Breast epithelium (tissue), 4 donors: ENCODE data around the gene OXLD1. TPM values are rescaled to one million over a fixed set of nuclear protein-coding genes. Genes with fewer than 3 reads are reported as not detected.

Source experiments
- DNase-seq, 2 donors: peaks; one replicate each; pipeline ENCODE4 v3.0.0-alpha.2; 2019; ENCODE audit warnings: low spot score in 2 of 2
- H3K27ac ChIP-seq, 2 donors: fragments of 200-600 bp; sonication (generic) in 1 of 2; one replicate each; pipeline ENCODE4 v1.5.1; 2016 to 2019; ENCODE audit warnings: mild to moderate bottlenecking in 1 of 2
- H3K27me3 ChIP-seq, 2 donors: fragments of 200-600 bp; sonication (generic) in 1 of 2; one replicate each; pipeline versions ENCODE4 v1.5.1 to v1.6.0; 2017 to 2019; ENCODE audit warnings: control low read depth in 1 of 2, mild to moderate bottlenecking in 1 of 2
- H3K36me3 ChIP-seq: fragments of 200-600 bp; one replicate; pipeline ENCODE4 v1.5.1; 2019
- H3K4me1 ChIP-seq, 2 donors: fragments of 200-600 bp; sonication (generic); one replicate each; pipeline ENCODE4 v1.5.1; 2016 to 2019; ENCODE audit warnings: control low read depth in 1 of 2
- H3K4me3 ChIP-seq, 3 donors: fragments of 200-600 bp; sonication (generic); 1 replicate in 2 of 3; 2 replicates in 1 of 3; pipeline ENCODE4 v1.5.1; 2016 to 2019; ENCODE audit warnings: mild to moderate bottlenecking in 3 of 3, moderate library complexity in 2 of 3
- H3K9me3 ChIP-seq, 2 donors: fragments of 200-600 bp; sonication (generic) in 1 of 2; one replicate each; pipeline ENCODE4 v1.5.1; 2016 to 2019; ENCODE audit warnings: control low read depth in 1 of 2
- CTCF ChIP-seq, 3 donors: fragments of 450-650 bp; IDR thresholded peaks; one replicate each; pipeline ENCODE4 v1.5.1; 2016 to 2017; ENCODE audit warnings: antibody characterized with exemption in 3 of 3, mild to moderate bottlenecking in 3 of 3, moderate library complexity in 3 of 3
- POLR2A ChIP-seq: fragments of 450-650 bp; IDR thresholded peaks from one replicate; pipeline ENCODE4 v1.6.1; 2016; ENCODE audit warnings: antibody characterized with exemption, mild to moderate bottlenecking, moderate library complexity
- POLR2AphosphoS5 ChIP-seq, 3 donors: sonication (generic); formaldehyde crosslinking; IDR thresholded peaks; one replicate each; pipeline ENCODE4 v1.6.1; 2017; ENCODE audit warnings: antibody characterized with exemption in 3 of 3
- intact Hi-C: fragments of 100-400 bp; cut with DNase I; formaldehyde crosslinking; loops from one replicate; pipeline ENCODE4 v1.15.1; 2023; ENCODE audit warnings: low total_unique reads
- total RNA-seq, 3 donors: library from RNA; depleted of rRNA; stranded (reverse); fragments of >200 nt; gene quantifications; one replicate each; pipeline ENCODE4 v1.1.0, GENCODE V29; 2016

The OXLD1 gene
- total RNA-seq, 3 donors from 2014 or later, result 34.4 to 43.6 (median 42.6) TPM

- intact Hi-C loops, result no loop called here
- Histone ChIP-seq H3K27me3 (no peaks in the 10 kb centered on the region), H3K4me3 (no peak overlapping the region), H3K9me3 (no peaks in the 10 kb centered on the region), H3K4me1 (peaks cover 18 to 28% of the 10 kb centered on the region in 2 donors), H3K27ac (no peak overlapping the region), H3K36me3 (no peaks in the 10 kb centered on the region)
- TF ChIP-seq POLR2AphosphoS5 (IDR thresholded peaks at IDR 0.05) (no peak), CTCF (IDR thresholded peaks at IDR 0.05) (no peak), POLR2A (no peak)
- no peak for DNase-seq
Observed at GRCh38 chr17:81708739-81709185, 42.4 kb upstream of the OXLD1 start.

GRCh38 chr17:81707725-81708646 is 41.6 kb upstream of the OXLD1 start:
- no peaks in the 10 kb centered on the region for H3K36me3 ChIP-seq
- TF ChIP-seq POLR2AphosphoS5 (IDR thresholded peaks at IDR 0.05), result no peak
- no peak for TF ChIP-seq CTCF (IDR thresholded peaks at IDR 0.05)
- TF ChIP-seq POLR2A, result no peak
- H3K27ac ChIP-seq, result no peak overlapping the region
- peaks cover 20 to 22% of the 10 kb centered on the region in 2 donors for H3K4me1 ChIP-seq
- H3K4me3 ChIP-seq, result no peak overlapping the region
- intact Hi-C loops, result no loop called here
- no peak for DNase-seq
- no peaks in the 10 kb centered on the region for H3K9me3 ChIP-seq
- H3K27me3 ChIP-seq, result no peaks in the 10 kb centered on the region

GRCh38 chr17:81706757-81707624 is 40.6 kb upstream of the OXLD1 start:
- TF ChIP-seq CTCF (IDR thresholded peaks at IDR 0.05) (no peak), POLR2A (no peak), POLR2AphosphoS5 (IDR thresholded peaks at IDR 0.05) (no peak)
- Histone ChIP-seq H3K27ac (no peak overlapping the region), H3K4me3 (no peak overlapping the region), H3K9me3 (no peaks in the 10 kb centered on the region), H3K36me3 (no peaks in the 10 kb centered on the region), H3K4me1 (peaks cover 22 to 23% of the 10 kb centered on the region in 2 donors), H3K27me3 (no peaks in the 10 kb centered on the region)
- DNase-seq, result no peak
- intact Hi-C loops, result no loop called here

- no peaks in the 10 kb centered on the region for H3K36me3 ChIP-seq
- DNase-seq, result no peak
- no peaks in the 10 kb centered on the region for H3K9me3 ChIP-seq
- no peak overlapping the region for H3K27ac ChIP-seq
- TF ChIP-seq CTCF (IDR thresholded peaks at IDR 0.05) (no peak), POLR2AphosphoS5 (IDR thresholded peaks at IDR 0.05) (no peak), POLR2A (no peak)
- peaks cover 28 to 30% of the 10 kb centered on the region in 2 donors for H3K4me1 ChIP-seq
- H3K27me3 ChIP-seq, result no peaks in the 10 kb centered on the region
- intact Hi-C loops, result no loop called here
- H3K4me3 ChIP-seq, result no peak overlapping the region
Observed at GRCh38 chr17:81706232-81706611, 39.8 kb upstream of the OXLD1 start.
